Upper lobe of right lung (tissue), 1 donor: ENCODE measurements around the gene LDB1. TPM values are rescaled to one million over a fixed set of nuclear protein-coding genes. Genes with fewer than 3 reads are reported as not detected.

Experiments
- ATAC-seq: fragments of 200-7000 bp; cut with Tn5 transposase; one replicate; pipeline ENCODE4 v1.9.1; 2020; ENCODE audit warnings: mild to moderate bottlenecking, moderate library complexity
- DNase-seq: peaks from one replicate; pipeline ENCODE4 v3.0.0-alpha.2; 2020
- H3K27ac ChIP-seq: fragments of 200-600 bp; one replicate; pipeline ENCODE4 v1.8.0; 2022
- H3K27me3 ChIP-seq: fragments of 200-600 bp; one replicate; pipeline ENCODE4 v1.8.0; 2022; ENCODE audit warnings: mild to moderate bottlenecking
- H3K36me3 ChIP-seq: fragments of 200-600 bp; one replicate; pipeline ENCODE4 v1.8.0; 2022
- H3K4me1 ChIP-seq: fragments of 200-600 bp; one replicate; pipeline ENCODE4 v1.8.0; 2022
- H3K4me3 ChIP-seq: fragments of 200-600 bp; one replicate; pipeline ENCODE4 v1.8.0; 2022; ENCODE audit warnings: mild to moderate bottlenecking
- H3K9me3 ChIP-seq: fragments of 200-600 bp; one replicate; pipeline ENCODE4 v1.8.0; 2022
- CTCF ChIP-seq: fragments of 200-600 bp; IDR thresholded peaks from one replicate; pipeline ENCODE4 v1.8.0; 2022; ENCODE audit warnings: antibody characterized with exemption
- intact Hi-C: fragments of 100-400 bp; cut with DNase I; formaldehyde crosslinking; loops from one replicate; pipeline ENCODE4 v1.11.0; 2022
- total RNA-seq: library from RNA; stranded (reverse); fragmentation: NEBNext Ultra II Directional; extraction: Animal tissue kit (Norgen Biotek cat#: 25700); gene quantifications from one replicate; pipeline ENCODE4 v1.2.1, GENCODE V29; 2021
- donor health status: DM: no; HTN: yes; CAD: no; lungs with severe emphysema.

LDB1 gene
- total RNA-seq, 1 donor from 2014 or later: 60.1 TPM

- Histone ChIP-seq H3K9me3 (no peaks in the 10 kb centered on the region), H3K36me3 (peaks cover 76% of the 10 kb centered on the region), H3K27ac (no peak overlapping the region), H3K4me3 (no peak overlapping the region), H3K27me3 (no peaks in the 10 kb centered on the region), H3K4me1 (peaks cover under 1% of the 10 kb centered on the region)
- no peak for TF ChIP-seq CTCF
- intact Hi-C loops: no loop called here
- ATAC-seq: no peak
- no peak for DNase-seq
Measured at GRCh38 chr10:102140913-102141540, 20.9 kb upstream of the LDB1 start.

GRCh38 chr10:102140218-102140617, 20.1 kb upstream of the LDB1 start:
- Histone ChIP-seq H3K36me3 (peaks cover 71% of the 10 kb centered on the region), H3K4me1 (peaks cover 8% of the 10 kb centered on the region), H3K27ac (no peak overlapping the region), H3K27me3 (no peaks in the 10 kb centered on the region), H3K9me3 (no peaks in the 10 kb centered on the region), H3K4me3 (no peak overlapping the region)
- ATAC-seq (no peak), DNase-seq (no peak)
- no peak for TF ChIP-seq CTCF
- intact Hi-C loops: no loop called here

- no peak overlapping the region for H3K4me3 ChIP-seq
- H3K27ac ChIP-seq: no peak overlapping the region
- no peak for TF ChIP-seq CTCF
- intact Hi-C loops: no loop called here
- peaks cover 63% of the 10 kb centered on the region for H3K36me3 ChIP-seq
- DNase-seq (no peak), ATAC-seq (no peak)
- no peaks in the 10 kb centered on the region for H3K9me3 ChIP-seq
- peaks cover 16% of the 10 kb centered on the region for H3K4me1 ChIP-seq
- no peaks in the 10 kb centered on the region for H3K27me3 ChIP-seq
Measured at GRCh38 chr10:102139281-102140110, 19.3 kb upstream of the LDB1 start.

- peak; percentile 5 for ATAC-seq
- no peak for DNase-seq
Measured at GRCh38 chr10:102135956-102136526, 15.9 kb upstream of the LDB1 start.

GRCh38 chr10:102134416-102134815, 14.2 kb upstream of the LDB1 start:
- Histone ChIP-seq H3K27me3 (no peaks in the 10 kb centered on the region), H3K36me3 (peaks cover 18% of the 10 kb centered on the region), H3K4me1 (peaks cover 27% of the 10 kb centered on the region), H3K9me3 (no peaks in the 10 kb centered on the region), H3K4me3 (peak overlapping the region; percentile 98), H3K27ac (peak overlapping the region; percentile 97)
- intact Hi-C loops: no loop called here
- ATAC-seq (no peak), DNase-seq (no peak)
- TF ChIP-seq CTCF: no peak

More at GRCh38 chr10:102135956-102136526, 15.9 kb upstream of the LDB1 start:
- H3K27me3 ChIP-seq: no peaks in the 10 kb centered on the region
- intact Hi-C loops: no loop called here
- TF ChIP-seq CTCF: no peak
- H3K27ac ChIP-seq: peak overlapping the region; percentile 39
- peaks cover 27% of the 10 kb centered on the region for H3K4me1 ChIP-seq
- peaks cover 34% of the 10 kb centered on the region for H3K36me3 ChIP-seq
- no peak overlapping the region for H3K4me3 ChIP-seq
- H3K9me3 ChIP-seq: no peaks in the 10 kb centered on the region
